Right ventricle myocardium superior (tissue), 1 donor: ENCODE results near the gene CRTC3. TPM values are rescaled to one million over a fixed set of nuclear protein-coding genes. Genes with fewer than 3 reads are reported as not detected.
"Not testable (repeated sequence)": the region's sequence is repeated elsewhere in the genome, so short reads cannot be mapped to it uniquely, and the experiment has no call there.

Source experiments
- ATAC-seq: fragments of 200-7000 bp; cut with Tn5 transposase; one replicate; pipeline ENCODE4 v1.9.1; 2020; ENCODE audit warnings: mild to moderate bottlenecking; ENCODE audit not compliant: poor library complexity
- DNase-seq: peaks from one replicate; pipeline ENCODE4 v3.0.0-alpha.2; 2020
- intact Hi-C: fragments of 100-400 bp; cut with DNase I; formaldehyde crosslinking; loops from one replicate; pipeline ENCODE4 v1.11.2; 2022
- total RNA-seq: library from RNA; stranded (reverse); fragmentation: NEBNext Ultra II Directional; extraction: Animal tissue kit (Norgen Biotek cat#: 25700); gene quantifications from one replicate; pipeline ENCODE4 v1.2.1, GENCODE V29; 2021
- donor health status: DM: no; HTN: yes; CAD: no; lungs with severe emphysema.

The CRTC3 gene
- total RNA-seq, 1 donor from 2014 or later = 27.2 TPM

- intact Hi-C loops = no loop called here
- no peak for DNase-seq
Measured at GRCh38 chr15:90650956-90651689, 121.4 kb downstream of the CRTC3 start.

GRCh38 chr15:90654233-90655136, 124.8 kb downstream of the CRTC3 start:
- DNase-seq (no peak), ATAC-seq (no peak)
- intact Hi-C loops = no loop called here

More at GRCh38 chr15:90650956-90651689, 121.4 kb downstream of the CRTC3 start:
- no peak for ATAC-seq

- intact Hi-C loops, DNase-seq, ATAC-seq: not testable (repeated sequence)
Measured at GRCh38 chr15:90657520-90658172, 127.9 kb downstream of the CRTC3 start.

DNA sequence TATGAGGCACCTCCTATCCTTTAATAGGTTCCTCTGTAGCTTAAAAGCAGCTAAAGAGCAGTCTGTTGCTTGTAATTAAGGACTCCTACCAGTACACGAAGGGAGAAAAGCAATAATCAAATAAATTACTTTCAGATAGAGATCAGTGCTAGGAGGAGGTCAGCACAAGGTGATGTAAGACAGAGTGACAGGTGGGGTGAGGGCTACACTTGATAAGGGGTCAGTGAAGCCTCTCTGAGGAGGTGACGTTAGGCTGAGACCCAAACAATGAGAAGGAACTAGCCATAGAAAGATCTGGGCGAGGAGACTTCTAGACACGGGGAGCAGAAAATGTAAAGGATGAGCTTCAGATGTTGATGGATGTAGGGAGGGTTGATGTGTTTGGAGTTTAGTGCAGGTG, 129.8 kb downstream of the CRTC3 start:
- no peak for ATAC-seq
- intact Hi-C loops = no loop called here
- DNase-seq = no peak

GRCh38 chr15:90660195-90660998, 130.7 kb downstream of the CRTC3 start:
- intact Hi-C loops = no loop called here
- ATAC-seq = peak; percentile 79
- peak; percentile 84 for DNase-seq

DNA sequence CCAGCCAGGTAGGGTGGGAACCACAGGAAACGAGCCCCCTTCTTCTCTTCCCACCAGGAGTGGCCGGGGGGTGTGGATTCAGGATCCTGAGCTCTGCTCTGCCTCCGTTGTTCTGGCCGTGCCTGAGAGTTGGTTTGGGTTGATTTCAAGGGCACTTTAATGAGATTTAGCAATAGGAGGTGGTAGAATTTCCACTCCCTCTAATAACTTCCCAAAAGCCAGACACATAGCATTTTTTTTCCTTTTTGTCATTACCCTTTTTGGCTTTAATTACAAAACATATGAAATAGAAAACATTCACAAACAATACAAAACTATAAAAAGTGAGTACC, 131.2 kb downstream of the CRTC3 start:
- ATAC-seq = peak; percentile 5
- DNase-seq, intact Hi-C loops: not testable (repeated sequence)

DNA sequence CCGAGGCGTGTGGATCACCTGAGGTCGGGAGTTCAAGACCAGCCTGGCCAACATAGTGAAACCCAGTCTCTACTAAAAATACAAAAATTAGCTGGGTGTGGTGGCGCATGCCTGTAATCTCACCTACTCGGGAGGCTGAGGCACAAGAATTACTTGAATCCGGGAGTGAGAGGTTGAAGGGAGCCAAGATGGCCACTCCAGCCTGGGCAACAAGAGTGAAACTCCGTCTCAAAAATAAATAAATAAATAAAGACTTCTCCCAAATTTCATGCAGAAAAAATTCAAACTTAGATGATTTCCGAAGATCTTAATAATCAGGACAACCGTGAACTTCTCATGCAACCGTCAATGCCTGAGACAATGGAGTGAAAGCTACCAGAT, 134.3 kb downstream of the CRTC3 start:
- ATAC-seq, DNase-seq, intact Hi-C loops: not testable (repeated sequence)

DNA sequence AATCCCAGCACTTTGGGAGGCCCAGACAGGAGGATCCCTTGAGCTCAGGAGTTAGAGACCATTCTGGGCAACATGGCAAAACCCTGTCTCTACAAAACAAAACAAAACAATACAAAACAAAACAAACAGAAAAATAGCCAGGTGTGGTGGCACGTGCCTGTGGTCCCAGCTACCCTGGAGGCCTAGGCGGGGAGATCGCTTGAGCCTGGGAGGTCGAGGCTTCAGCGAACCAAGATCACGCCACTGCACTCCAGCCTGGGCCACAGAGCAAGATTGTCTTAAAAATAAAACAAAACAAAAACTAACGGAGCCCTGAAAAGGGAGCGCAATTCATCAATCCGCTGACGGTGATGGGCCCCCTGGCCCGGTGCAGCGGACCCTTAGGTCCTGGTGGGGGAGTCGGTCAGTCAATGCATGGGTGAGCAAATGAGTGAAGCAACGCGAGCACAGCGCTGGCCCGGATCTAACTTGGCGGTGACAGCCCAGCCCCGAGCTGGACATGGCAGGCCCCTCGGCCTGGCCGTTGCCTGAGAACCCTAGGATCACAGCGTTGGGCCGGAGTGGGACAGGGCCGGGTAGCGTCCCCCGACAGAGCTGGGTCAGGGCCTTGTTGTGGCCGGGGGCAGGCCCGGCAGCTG, 135.0 kb downstream of the CRTC3 start:
- DNase-seq (peak; percentile 77), ATAC-seq (peak; percentile 79)
- intact Hi-C loops = no loop called here

DNA sequence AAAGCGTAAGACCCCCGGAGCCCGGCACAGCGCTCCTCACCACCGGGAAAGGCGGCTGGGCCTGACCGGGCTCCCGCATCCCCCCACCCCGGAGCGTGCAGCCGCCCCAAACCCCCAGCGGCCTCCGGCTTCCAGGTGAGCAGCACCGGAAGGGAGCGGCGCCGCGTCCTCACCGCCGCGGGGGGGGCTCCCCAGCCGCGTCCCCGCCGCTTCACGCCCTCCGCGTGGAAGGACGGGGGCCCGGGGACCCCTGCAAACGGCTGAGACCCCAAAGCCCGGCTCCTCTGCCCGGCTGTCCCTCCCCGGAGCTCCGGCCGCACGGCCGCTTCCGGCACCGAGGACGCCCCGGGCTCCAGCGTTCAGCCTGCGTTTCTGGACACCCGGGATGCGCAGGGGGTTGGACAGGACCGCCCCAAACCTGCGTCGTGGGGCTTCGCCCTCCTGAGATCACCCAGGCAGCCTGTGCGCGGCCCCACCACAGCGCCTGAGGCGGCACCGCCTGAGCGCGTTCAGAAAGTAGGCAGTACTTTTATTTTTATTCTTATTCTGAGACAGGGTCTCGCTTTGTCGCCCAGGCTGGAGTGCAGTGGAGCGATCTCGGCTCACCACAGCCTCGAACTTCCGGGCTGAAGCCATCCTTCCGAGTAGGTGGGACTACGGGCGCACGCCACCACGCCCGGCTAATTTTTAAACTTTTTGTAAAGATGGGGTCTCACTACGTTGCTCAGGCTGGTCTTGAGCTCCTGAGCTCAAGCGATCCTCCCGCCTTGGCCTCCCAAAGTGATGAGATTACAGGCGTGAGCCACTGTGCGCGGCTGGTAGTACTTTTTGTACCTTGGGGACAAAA, 135.8 kb downstream of the CRTC3 start:
- DNase-seq (peak; percentile 81), ATAC-seq (peak; percentile 91)
- intact Hi-C loops = no loop called here

DNA sequence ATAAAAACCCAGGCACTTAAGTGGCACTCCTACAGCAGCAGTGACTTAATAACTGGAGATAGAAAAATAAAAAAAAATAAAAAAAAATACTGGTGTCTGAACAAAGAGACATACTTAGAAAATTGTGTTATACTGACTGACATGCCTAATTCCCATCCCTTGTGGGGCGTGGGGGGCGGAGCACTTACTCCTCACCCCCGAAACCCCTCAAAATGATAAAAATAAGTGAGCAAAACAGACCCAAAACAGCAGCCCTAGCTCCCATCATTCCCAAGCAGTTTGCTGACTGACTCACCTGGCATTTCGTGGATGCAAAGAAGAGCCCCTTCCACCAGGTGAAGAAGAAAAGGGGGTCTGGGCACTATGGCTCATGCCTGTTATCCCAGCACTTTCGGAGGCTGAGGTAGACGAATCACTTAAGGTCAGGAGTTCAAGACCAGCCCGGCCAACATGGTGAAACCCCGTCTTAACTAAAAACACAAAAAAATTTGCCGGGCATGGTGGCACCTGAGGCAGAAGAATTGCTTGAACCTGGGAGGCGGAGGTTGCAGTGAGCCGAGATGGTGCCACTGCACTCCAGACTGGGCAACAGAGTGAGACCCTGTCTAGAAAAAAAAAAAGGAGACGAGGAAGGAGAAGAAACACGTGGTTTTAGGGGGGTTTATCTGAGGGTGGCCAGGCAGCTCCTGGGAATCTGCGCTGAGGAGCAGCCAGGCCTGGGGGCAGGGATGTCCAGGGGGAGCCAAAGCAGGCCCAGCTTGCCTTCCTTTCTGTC, 136.6 kb downstream of the CRTC3 start:
- no peak for ATAC-seq
- no peak for DNase-seq
- intact Hi-C loops = no loop called here

- DNase-seq (no peak), ATAC-seq (no peak)
- intact Hi-C loops = no loop called here
Measured at GRCh38 chr15:90667073-90667754, 137.5 kb downstream of the CRTC3 start.

- ATAC-seq, DNase-seq, intact Hi-C loops: not testable (repeated sequence)
Measured at GRCh38 chr15:90667755-90668345, 138.1 kb downstream of the CRTC3 start.

GRCh38 chr15:90670631-90671030, 140.9 kb downstream of the CRTC3 start:
- ATAC-seq, intact Hi-C loops, DNase-seq: not testable (repeated sequence)

- intact Hi-C loops = no loop called here
- ATAC-seq (no peak), DNase-seq (no peak)
Measured at GRCh38 chr15:90671216-90671615, 141.5 kb downstream of the CRTC3 start.

DNA sequence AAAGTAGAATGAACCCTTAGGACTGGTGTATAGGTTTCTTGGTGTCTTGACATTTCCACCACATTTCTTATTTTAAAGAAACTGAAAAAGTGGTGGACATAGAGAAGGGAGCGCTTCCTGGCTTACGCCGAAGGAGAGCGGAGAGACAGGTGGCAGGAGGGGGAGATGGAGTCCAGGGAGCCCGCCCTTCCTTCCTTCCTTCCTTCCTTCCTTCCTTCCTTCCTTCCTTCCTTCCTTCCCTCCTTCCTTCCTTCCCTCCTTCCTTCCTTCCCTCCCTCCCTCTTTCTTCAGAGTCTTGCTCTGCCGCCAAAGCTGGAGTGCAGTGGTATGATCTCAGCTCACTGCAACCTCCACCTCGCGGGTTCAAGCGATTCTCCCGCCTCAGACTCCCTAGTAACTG, 143.6 kb downstream of the CRTC3 start:
- ATAC-seq, DNase-seq, intact Hi-C loops: not testable (repeated sequence)

- intact Hi-C loops = no loop called here
- ATAC-seq (no peak), DNase-seq (no peak)
Measured at GRCh38 chr15:90674476-90674875, 144.8 kb downstream of the CRTC3 start.
